Measurements from ENCODE around the gene HSPBP1. TPM values are rescaled to one million over a fixed set of nuclear protein-coding genes. Genes with fewer than 3 reads are reported as not detected.
A peak's percentile ranks its signal among the peaks of the same experiment; 100 is the strongest.

Gene HSPBP1
- total and polyA plus RNA-seq, 2 of the 4 experiments (the other 2 are of a cell fraction) = 21.0 to 43.2 TPM

DNA sequence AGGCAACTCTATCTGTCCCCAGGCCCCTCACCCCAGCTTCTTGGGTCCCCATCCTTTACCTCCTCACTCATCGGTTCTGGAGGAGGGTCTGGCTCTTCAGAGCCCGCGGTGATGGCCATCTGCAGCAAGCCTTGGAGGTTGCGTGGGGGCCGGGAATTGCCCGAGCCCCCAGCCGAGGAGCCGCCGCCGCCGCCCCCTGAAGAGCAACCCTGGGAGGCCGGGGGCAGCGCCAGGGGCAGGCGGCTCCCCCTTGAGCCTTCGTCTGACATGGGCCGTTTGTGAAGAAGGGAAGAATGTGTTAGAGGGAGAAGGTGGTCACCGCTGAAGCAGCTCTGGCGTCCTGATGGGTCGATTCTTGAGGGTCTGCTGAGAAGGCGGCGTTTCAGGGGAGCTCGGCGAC lies 570 bp downstream of the HSPBP1 start:
- no peak overlapping the region for H2BK20ac ChIP-seq (ENCODE audit: low read depth, low read length)
- DNase-seq = no peak
- peak overlapping the region; percentile 41; the same call in 1 of the 2 replicates for H4K91ac ChIP-seq (ENCODE audit: insufficient read depth, low read depth, low read length)
- H3K4me3 ChIP-seq (ENCODE audit: insufficient read depth, low read depth, low read length) = peak overlapping the region; percentile 70
- no TSS peak for BruUV-seq (replicated peaks)
- no peak overlapping the region for H2BK5ac ChIP-seq (ENCODE audit: low read depth, low read length, poor library complexity, severe bottlenecking)
- no peak for ATAC-seq (ENCODE audit: low read depth)
- no peak overlapping the region for H3K18ac ChIP-seq (ENCODE audit: low read depth, low read length)
- peaks cover 3 to 25% of the 10 kb centered on the region in 2 experiments; a peak in 3 of 4 replicates for H3K79me1 ChIP-seq (ENCODE audit: low read depth in 1 of 2, low read length in 2 of 2)
- ChIA-PET POLR2A (ENCODE audit: unreplicated experiment) (no interaction called here), CTCF (no interaction called here)
- TF ChIP-seq NFE2L2 (IDR thresholded peaks at IDR 0.05; ENCODE audit: low read depth, low read length) = no peak
- no peak for TF ChIP-seq CEBPB (IDR thresholded peaks at IDR 0.05; ENCODE audit: low read depth, low read length)
- no peak for TF ChIP-seq MAZ (IDR thresholded peaks at IDR 0.05; ENCODE audit: borderline replicate concordance, low read depth, low read length)
- TF ChIP-seq, protein P1, sequence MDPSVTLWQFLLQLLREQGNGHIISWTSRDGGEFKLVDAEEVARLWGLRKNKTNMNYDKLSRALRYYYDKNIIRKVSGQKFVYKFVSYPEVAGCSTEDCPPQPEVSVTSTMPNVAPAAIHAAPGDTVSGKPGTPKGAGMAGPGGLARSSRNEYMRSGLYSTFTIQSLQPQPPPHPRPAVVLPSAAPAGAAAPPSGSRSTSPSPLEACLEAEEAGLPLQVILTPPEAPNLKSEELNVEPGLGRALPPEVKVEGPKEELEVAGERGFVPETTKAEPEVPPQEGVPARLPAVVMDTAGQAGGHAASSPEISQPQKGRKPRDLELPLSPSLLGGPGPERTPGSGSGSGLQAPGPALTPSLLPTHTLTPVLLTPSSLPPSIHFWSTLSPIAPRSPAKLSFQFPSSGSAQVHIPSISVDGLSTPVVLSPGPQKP (IDR thresholded peaks at IDR 0.05; ENCODE audit: borderline replicate concordance, low read depth, low read length) = no peak
- TF ChIP-seq RAD21 (IDR thresholded peaks at IDR 0.05; ENCODE audit: low read length) = no peak
- no peak for TF ChIP-seq POLR2A (IDR thresholded peaks at IDR 0.05; ENCODE audit: low read depth, low read length)
- no peak for TF ChIP-seq FOS (IDR thresholded peaks at IDR 0.05; ENCODE audit: low read depth, low read length)
- TF ChIP-seq CTCF (conservative IDR thresholded peaks at IDR 0.05; ENCODE audit: low read depth, low read length) = no peak
- TF ChIP-seq RCOR1 (IDR thresholded peaks at IDR 0.05; ENCODE audit: insufficient replicate concordance, low read length) = no peak
- no peak for TF ChIP-seq RFX5 (IDR thresholded peaks at IDR 0.05; ENCODE audit: low read depth, low read length)
- no peak for TF ChIP-seq MAFK (IDR thresholded peaks at IDR 0.05; ENCODE audit: low read depth, low read length)
- no peak for TF ChIP-seq USF2 (IDR thresholded peaks at IDR 0.05; ENCODE audit: low read depth, low read length)
- no peak for TF ChIP-seq MXI1 (IDR thresholded peaks at IDR 0.05; ENCODE audit: borderline replicate concordance, low read depth, low read length)
- dilution Hi-C loops (cut with HindIII; ENCODE audit: low sequenced_read_pairs, unreplicated experiment) = no loop called here
- H3K4ac ChIP-seq (ENCODE audit: low read depth, low read length) = peak overlapping the region; percentile 85
- in situ Hi-C loops (cut with MboI; ENCODE audit: low sequenced_read_pairs) = loop anchor here (25.0 kb wide), 1 partner anchor 358 kb away; the partner anchor contains the start of genes CCDC106, ZNF580 and ZNF581
- H3K9me1 ChIP-seq (ENCODE audit: insufficient read depth, low read length) = peaks cover 10% of the 10 kb centered on the region
- H2AFZ ChIP-seq (replicated peaks; ENCODE audit: low read length, poor library complexity) = peak overlapping the region; percentile 93
- H3K56ac ChIP-seq (ENCODE audit: extremely low read depth, insufficient read depth, low read length) = peak overlapping the region; percentile 32; the same call in 1 of the 2 replicates
- peak overlapping the region; percentile 84; the same call in 1 of the 2 replicates for H3K23ac ChIP-seq (ENCODE audit: low read depth, low read length)
- H2BK15ac ChIP-seq (ENCODE audit: low read depth, low read length) = no peak overlapping the region
- H3K4me2 ChIP-seq (ENCODE audit: low read depth, low read length) = peak overlapping the region; percentile 91
- peak overlapping the region; percentile 95 to 96 for H4K8ac ChIP-seq (ENCODE audit: low read depth in 2 of 2, low read length in 2 of 2)
- H3K4me1 ChIP-seq (ENCODE audit: control insufficient read depth, insufficient read depth, low read length) = peaks cover 13% of the 10 kb centered on the region; the same call in 1 of the 2 replicates
- peaks cover 13% of the 10 kb centered on the region; the same call in 1 of the 2 replicates for H3K36me3 ChIP-seq (ENCODE audit: control insufficient read depth, insufficient read depth, low read length)
- H3K27ac ChIP-seq (ENCODE audit: insufficient read depth, low read length) = peak overlapping the region; percentile 48; the same call in 1 of the 2 replicates
- peak overlapping the region; percentile 86 for H3K14ac ChIP-seq (replicated peaks; ENCODE audit: low read depth, low read length)
- H4K20me1 ChIP-seq (ENCODE audit: insufficient read depth, low read length) = no peaks in the 10 kb centered on the region
- H4K5ac ChIP-seq (ENCODE audit: low read depth, low read length) = peak overlapping the region; percentile 78
- H2AK9ac ChIP-seq (replicated peaks; ENCODE audit: low read depth, low read length, poor library complexity) = peak overlapping the region; percentile 84
- intact Hi-C loops (cut with micrococcal nuclease) = no loop called here
- no peak overlapping the region for H2BK120ac ChIP-seq (ENCODE audit: low read depth, low read length)
- no peaks in the 10 kb centered on the region for H3K9me3 ChIP-seq (ENCODE audit: control insufficient read depth, insufficient read depth, low read length)
- H3K27me3 ChIP-seq (ENCODE audit: control insufficient read depth, insufficient read depth, low read length) = no peaks in the 10 kb centered on the region
- 0% methylated on average over 1 of the region's 23 CpGs; no CpG with 5 or more reads in 1 of the 2 experiments for WGBS, 2 experiments (ENCODE audit: extremely low coverage in 2 of 2, insufficient read length in 1 of 2)
- H3K9ac ChIP-seq (ENCODE audit: low read depth, low read length) = peak overlapping the region; percentile 77
- H2AK5ac ChIP-seq (ENCODE audit: low read depth, low read length) = peak overlapping the region; percentile 81
